Mucosa of descending colon (tissue), 3 donors: ENCODE results near the gene CCDC83. TPM values are rescaled to one million over a fixed set of nuclear protein-coding genes. Genes with fewer than 3 reads are reported as not detected.
"Not testable (repeated sequence)": the region's sequence is repeated elsewhere in the genome, so short reads cannot be mapped to it uniquely, and the experiment has no call there.

Experiments used
- ATAC-seq: fragments of 200-7000 bp; cut with Tn5 transposase; one replicate; pipeline ENCODE4 v1.9.1; 2020; ENCODE audit warnings: mild to moderate bottlenecking, moderate library complexity
- DNase-seq, 3 donors: peaks; one replicate each; pipeline ENCODE4 v3.0.0-alpha.2; 2020
- H3K36me3 ChIP-seq: fragments of 200-600 bp; one replicate; pipeline ENCODE4 v1.8.0; 2021; ENCODE audit warnings: low read depth, mild to moderate bottlenecking
- H3K4me1 ChIP-seq: fragments of 200-600 bp; one replicate; pipeline ENCODE4 v1.8.0; 2021; ENCODE audit warnings: low read depth, mild to moderate bottlenecking
- H3K4me3 ChIP-seq: fragments of 200-600 bp; one replicate; pipeline ENCODE4 v1.8.0; 2021; ENCODE audit warnings: mild to moderate bottlenecking
- H3K9me3 ChIP-seq: fragments of 200-600 bp; one replicate; pipeline ENCODE4 v1.8.0; 2021; ENCODE audit warnings: mild to moderate bottlenecking
- CTCF ChIP-seq: fragments of 200-600 bp; IDR thresholded peaks from one replicate; pipeline ENCODE4 v1.8.0; 2022; ENCODE audit warnings: antibody characterized with exemption, mild to moderate bottlenecking
- intact Hi-C, 2 donors: fragments of 100-400 bp; cut with DNase I in 1 of 2; cut with micrococcal nuclease in 1 of 2; formaldehyde crosslinking; loops; one replicate each; pipeline versions ENCODE4 v1.11.0 to v1.11.1; 2022; cut with DNase I, micrococcal nuclease
- total RNA-seq, 3 donors: library from RNA; stranded (reverse); fragmentation: NEBNext Ultra II Directional in 2 of 3; extraction: Animal tissue kit (Norgen Biotek cat#: 25700) in 2 of 3; gene quantifications; one replicate each; pipeline versions ENCODE4 v1.2.1 to v1.2.4, GENCODE V29; 2021 to 2023
- donor health status: DM: no; HTN: no; CAD: no; lungs with moderate emphysema.
- donor health status: DM: no; HTN: no; CAD: no.
- donor health status: DM: no; HTN: yes; CAD: no.

Gene CCDC83
- total RNA-seq, 3 donors from 2014 or later = not detected

- no peaks in the 10 kb centered on the region for H3K9me3 ChIP-seq
- DNase-seq (no peak), ATAC-seq (no peak)
- intact Hi-C loops = no loop called here
- no peak for TF ChIP-seq CTCF
- H3K4me1 ChIP-seq = no peaks in the 10 kb centered on the region
- no peaks in the 10 kb centered on the region for H3K36me3 ChIP-seq
- no peak overlapping the region for H3K4me3 ChIP-seq
These were observed 64.0 kb downstream of the CCDC83 start for GRCh38 chr11:85918910-85919794.

GRCh38 chr11:85922367-85922766 lies 67.2 kb downstream of the CCDC83 start:
- Histone ChIP-seq H3K4me1 (no peaks in the 10 kb centered on the region), H3K36me3 (no peaks in the 10 kb centered on the region), H3K9me3 (no peaks in the 10 kb centered on the region), H3K4me3 (no peak overlapping the region)
- no peak for DNase-seq
- no peak for TF ChIP-seq CTCF
- intact Hi-C loops = no loop called here
- no peak for ATAC-seq

GRCh38 chr11:85923455-85923854 lies 68.3 kb downstream of the CCDC83 start:
- no peaks in the 10 kb centered on the region for H3K9me3 ChIP-seq
- H3K36me3 ChIP-seq = no peaks in the 10 kb centered on the region
- H3K4me3 ChIP-seq = no peak overlapping the region
- no peaks in the 10 kb centered on the region for H3K4me1 ChIP-seq
- no peak for TF ChIP-seq CTCF
- DNase-seq (peak in 1 of 3 donors; percentile 14), ATAC-seq (peak; percentile 96)
- intact Hi-C loops = no loop called here

GRCh38 chr11:85926653-85927214 lies 71.6 kb downstream of the CCDC83 start:
- intact Hi-C loops, H3K4me1 ChIP-seq, H3K36me3 ChIP-seq, H3K4me3 ChIP-seq, DNase-seq, H3K9me3 ChIP-seq, ATAC-seq: not testable (repeated sequence)

- Histone ChIP-seq H3K4me3 (no peak overlapping the region), H3K36me3 (no peaks in the 10 kb centered on the region), H3K4me1 (no peaks in the 10 kb centered on the region), H3K9me3 (no peaks in the 10 kb centered on the region)
- ATAC-seq (no peak), DNase-seq (no peak)
- intact Hi-C loops = no loop called here
- no peak for TF ChIP-seq CTCF
These were observed 75.7 kb downstream of the CCDC83 start for GRCh38 chr11:85930879-85931366.

- intact Hi-C loops = no loop called here
- Histone ChIP-seq H3K36me3 (no peaks in the 10 kb centered on the region), H3K4me1 (no peaks in the 10 kb centered on the region), H3K9me3 (no peaks in the 10 kb centered on the region), H3K4me3 (no peak overlapping the region)
- no peak for DNase-seq
- no peak for TF ChIP-seq CTCF
- no peak for ATAC-seq
These were observed 79.5 kb downstream of the CCDC83 start for GRCh38 chr11:85934596-85935169.
